ENCODE measurements around the gene SGCD.
"Not testable (repeated sequence)": the region's sequence is repeated elsewhere in the genome, so short reads cannot be mapped to it uniquely, and the experiment has no call there.

SGCD gene

DNA sequence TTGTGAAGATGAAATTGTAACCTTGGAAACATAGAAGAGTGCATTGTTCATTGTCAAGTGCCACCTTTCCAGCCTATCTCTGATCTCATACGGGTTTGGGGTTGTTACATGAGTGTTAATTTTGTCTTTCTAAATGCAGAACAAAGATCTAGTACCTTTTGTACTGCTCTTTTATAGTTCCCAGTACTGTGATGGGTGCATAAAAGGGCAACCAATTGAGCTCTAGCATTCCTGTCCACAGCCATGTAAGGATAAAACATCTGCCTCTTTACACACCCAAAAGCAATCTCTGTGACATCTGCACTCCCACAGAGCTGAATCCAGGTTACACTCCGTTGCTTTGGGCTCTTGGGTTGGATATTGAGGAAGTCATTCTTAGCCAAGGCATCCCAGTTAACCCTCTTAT lies 255.2 kb downstream of the SGCD start:
- DNase-seq (ENCODE audit: low spot score): no peak

DNA sequence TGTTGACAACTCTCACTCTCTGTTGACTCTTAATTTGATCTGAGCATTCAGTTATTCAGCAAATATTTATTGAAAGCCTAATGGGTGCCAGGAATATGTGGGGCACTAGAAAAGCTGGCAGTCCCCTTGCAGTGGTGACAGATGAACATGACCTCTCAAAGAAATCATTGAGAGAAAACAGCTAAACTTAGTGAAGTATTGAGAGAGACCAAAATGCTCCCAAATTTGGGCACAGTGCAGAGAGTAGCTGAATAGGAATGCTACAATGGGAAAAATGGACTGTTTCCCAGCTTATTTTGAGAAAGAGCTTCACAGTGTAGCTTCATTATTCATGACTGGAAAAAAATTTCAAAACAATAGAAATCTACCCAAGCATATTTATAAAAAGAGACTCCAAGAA lies 257.9 kb downstream of the SGCD start:
- peak; percentile 50 for DNase-seq (ENCODE audit: low spot score)

DNA sequence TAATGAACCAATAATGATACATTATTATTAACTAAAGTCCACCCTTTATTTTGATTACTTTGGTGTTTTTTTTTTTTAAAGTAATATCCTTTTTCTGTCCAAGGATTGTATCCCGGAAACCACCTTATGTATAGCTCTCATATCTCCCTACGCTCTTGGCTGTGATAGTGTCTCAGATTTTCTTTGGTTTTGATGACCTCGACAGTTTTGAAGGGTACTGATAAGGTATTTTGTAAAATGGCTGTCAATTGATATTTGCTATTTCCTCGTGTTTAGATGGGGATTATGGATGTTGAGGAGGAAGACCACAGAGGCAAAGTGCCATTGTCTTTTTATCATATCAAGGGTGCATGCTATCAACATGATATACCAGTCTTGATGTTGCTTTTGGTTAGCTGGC lies 259.0 kb downstream of the SGCD start:
- DNase-seq (ENCODE audit: low spot score): no peak

DNA sequence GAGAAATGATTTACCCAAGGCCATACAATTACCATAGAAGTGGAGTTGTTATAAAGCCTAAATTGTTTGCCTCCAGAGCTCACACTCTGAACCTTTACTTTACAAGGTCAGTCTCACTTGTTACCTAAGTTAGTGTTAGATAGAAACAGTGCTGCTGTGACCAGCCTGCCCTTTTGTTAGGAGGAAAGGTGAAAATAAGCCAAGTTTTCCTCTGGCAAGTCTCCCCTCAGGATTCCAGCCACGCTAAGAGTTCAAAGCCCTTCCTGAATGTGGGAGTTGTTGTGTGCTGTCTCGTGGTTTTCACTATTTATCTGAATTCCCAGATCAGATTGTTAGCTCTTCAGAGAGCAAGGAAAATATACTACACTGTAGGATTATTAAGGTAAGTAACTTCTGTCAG lies 260.0 kb downstream of the SGCD start:
- no peak for DNase-seq (ENCODE audit: low spot score)

DNA sequence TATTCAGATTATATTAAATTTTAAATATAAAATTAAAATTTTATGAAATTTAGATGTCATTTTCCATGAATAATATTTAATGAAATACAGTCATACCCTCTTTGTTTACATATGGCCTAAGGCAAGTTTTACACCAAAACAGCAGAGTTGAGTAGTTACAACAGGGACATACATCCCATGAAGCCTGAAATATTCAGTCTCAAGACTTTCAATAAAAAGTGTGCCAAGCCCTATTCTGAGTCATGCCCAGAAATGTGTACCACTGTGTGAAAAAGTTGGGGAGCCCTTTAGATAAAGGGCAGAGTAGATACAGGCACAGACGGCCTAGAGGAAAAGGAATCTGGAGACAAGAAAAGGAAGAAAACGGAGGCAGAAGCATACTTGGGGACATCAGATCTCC lies 261.3 kb downstream of the SGCD start:
- DNase-seq (ENCODE audit: low spot score): no peak

DNA sequence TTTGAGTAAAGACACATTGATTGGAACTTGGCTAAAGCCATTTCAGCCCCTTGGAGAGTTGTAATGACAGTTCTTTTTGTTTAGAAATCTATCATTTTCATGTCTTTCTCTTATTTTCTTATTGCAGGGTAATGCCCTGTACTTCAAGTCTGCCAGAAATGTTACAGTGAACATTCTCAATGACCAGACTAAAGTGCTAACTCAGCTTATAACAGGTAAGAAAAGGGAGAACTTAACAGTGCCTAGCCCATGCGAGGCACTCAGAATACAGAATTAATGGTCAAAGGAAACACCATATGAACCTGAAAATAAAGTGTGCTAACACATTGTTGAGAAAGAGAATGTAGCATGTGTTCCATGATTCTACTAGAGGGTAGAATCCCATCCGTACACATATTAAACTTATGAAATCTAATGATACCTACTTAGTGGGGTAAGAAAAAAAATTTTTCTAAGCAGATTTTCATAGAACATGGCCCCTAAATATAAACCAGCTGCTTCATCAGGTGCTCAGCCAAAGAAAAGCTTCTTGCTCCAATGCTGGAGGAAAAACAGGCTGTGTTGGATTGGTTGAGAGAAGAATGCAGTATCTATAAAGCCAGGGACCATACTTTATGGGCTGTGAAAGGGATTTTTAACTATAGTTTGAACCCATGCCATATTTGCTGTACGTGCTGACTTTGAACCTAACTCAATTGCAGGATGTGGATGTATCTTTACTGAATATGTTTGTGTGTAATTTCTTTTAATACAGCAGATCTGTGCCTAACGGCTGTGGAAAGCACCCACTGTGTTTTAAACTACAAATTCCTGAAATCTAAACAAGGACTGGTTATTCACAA lies 262.4 kb downstream of the SGCD start:
- DNase-seq (ENCODE audit: low spot score): no peak

DNA sequence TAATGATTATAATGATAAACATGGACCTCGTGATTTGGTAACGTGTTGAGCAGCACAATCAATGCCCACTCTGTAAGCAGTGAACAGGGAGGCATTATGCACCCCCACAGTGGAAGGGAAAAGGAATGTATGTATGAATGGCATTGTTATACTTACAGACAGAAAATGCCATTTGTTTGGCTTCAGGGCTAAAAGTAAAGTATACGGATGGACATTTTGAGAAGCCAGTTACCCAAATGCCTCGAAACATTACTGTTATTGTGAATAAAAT lies 262.9 kb downstream of the SGCD start:
- no peak for DNase-seq (ENCODE audit: low spot score)

DNA sequence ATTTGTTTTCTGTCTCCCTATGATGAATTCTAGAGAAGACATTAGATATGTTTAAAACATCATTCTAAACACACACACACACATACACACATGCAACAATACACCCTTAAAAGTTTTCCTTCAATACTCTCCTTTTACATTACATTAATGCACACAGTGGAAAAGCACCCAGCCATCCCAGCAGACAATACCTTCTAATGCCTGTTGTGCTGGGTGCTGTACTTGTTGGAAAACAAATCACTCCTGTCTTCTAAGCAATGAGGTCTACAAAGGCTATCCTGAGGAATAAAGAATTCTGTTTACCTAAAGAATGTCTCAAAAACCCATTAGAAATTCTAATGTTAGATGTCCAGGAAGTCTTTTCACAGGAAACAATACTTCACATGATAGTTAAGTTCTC lies 264.0 kb downstream of the SGCD start:
- no peak for DNase-seq (ENCODE audit: low spot score)

DNA sequence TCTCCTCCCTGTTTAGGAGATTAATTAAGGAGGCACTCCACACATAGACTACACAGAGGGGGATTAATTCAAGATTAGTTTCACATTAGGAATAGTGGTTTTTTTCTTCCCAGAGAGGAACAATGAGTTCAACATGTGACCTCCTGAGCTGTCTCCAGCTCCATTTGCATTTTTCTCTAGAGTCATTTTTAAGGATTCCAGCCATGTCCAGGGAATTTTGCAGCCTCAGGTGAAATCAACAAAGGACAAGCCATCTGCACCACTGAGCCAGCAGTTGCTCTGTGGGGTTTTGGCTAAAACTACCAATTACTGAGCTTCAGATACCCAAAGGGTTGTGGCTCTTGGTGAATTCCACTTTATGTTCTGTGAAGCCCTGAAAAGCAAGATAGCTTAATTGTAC lies 264.7 kb downstream of the SGCD start:
- no peak for DNase-seq (ENCODE audit: low spot score)

DNA sequence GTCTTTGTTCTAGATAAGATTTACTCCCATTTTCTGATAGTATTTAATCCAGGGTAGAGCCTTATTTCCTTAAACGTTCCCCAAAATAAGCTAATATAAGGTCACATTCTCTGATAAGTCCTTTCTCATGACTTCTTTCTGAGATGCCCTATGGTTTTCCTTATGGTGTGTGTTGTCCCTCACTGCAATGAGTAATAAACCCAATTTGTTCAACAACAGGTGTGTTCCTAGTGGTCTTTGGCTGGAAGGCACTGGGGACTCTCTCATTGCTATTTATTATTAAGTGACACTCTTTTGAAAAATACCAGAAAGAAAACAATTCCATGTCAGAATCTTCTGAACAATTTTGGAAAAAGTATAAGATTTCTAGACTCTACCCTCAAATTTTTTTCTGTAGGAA lies 266.6 kb downstream of the SGCD start:
- DNase-seq (ENCODE audit: low spot score): no peak

DNA sequence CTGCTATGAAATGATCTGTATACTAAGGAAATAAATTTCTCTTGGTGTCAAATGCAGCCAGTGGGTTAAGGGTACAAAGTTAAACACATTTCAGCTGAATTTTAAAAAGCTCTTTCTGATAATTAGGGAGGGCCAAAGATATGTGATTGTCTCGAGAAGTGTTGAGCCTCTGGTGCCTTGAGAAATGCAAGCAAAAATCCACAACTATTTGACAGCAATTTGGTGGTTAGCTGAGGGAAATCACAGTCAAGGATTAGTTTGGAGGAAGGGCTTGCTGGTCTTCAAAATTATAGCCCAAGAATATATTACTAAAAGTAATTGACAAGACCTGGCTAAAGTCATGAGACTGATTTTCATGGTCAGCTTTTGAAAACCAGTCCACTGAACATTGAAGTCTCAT lies 267.4 kb downstream of the SGCD start:
- DNase-seq (ENCODE audit: low spot score): no peak

DNA sequence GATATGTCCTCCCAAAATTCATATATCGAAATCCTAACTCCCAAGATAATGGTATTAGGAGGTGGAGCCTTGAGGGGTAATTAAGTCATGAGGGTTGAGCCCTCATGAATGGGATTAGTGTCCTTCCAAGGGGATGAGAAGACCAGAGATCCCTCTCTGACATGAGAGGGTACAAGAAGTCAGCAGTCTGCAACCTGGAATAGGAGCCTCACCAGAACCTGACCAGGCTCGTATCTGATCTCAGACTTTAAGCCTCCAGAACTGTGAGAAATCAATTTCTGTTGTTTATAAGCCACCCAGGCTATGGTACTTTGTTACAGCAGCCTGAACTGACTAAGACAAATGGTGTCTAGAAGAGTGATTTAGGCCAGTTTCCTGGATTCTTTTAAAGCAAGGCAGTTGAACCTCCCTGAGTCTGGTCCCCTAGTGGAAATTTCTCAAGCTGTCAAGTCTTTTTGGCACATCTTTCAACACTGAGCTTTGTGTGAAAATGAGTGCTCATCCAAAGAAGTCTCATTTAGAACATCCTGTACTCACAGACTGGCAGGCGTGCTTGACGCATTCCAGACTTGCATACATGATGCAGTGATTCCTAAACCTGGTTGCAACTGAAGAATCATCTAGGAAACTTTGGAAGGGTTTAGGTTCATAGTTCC lies 268.3 kb downstream of the SGCD start:
- DNase-seq (ENCODE audit: low spot score): no peak

DNA sequence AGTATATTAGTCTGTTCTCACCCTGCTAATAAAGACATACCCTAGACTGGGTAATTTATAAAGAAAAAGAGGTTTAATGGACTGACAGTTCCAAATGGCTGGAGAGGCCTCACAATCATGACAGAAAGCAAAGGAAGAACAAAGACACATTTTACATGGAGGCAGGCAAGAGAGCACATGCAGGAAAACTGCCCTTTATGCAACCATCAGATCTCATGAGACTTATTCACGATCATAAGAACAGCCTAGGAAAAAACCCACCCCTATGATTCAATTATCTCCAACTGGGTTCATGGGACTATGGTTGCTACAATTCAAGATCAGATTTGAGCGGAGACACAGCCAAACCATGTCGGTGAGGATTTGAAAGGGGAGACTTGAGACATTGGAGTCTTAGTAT lies 270.3 kb downstream of the SGCD start:
- DNase-seq (ENCODE audit: low spot score): no peak

DNA sequence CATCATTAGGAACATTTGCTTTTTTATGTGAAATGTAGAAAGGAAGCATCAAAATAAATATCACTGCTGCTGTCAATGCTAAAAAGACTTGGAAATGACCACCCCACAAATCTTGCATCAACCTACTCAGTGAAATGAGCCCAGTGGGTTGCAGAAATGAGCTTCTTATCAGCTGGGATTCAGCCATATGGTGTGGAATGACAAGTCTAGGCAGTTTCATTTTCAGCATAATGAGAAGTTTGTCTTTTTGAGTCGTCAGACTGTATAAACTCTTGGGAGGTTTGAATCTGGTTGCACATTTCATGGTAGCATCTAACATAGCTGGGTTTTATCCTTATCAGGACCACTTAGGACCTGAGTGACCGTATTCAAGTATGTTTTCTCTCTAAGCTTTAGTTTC lies 272.0 kb downstream of the SGCD start:
- no peak for DNase-seq (ENCODE audit: low spot score)

DNA sequence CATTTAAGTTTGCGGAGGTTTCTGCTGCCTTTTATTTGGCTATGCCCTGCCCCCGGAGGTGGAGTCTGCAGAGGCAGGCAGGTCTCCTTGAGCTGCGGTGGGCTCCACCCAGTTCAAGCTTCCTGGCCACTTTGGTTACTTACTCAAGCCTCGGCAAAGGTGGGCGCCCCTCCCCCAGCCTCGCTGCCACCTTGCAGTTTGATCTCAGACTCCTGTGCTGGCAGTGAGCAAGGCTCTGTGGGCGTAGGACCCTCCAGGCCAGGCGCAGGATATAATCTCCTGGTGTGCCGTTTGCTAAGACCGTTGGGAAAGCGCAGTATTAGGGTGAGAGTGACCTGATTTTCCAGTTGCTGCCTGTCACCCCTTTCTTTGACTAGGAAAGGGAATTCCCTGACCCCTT lies 283.6 kb downstream of the SGCD start:
- DNase-seq (ENCODE audit: low spot score): not testable (repeated sequence)

DNA sequence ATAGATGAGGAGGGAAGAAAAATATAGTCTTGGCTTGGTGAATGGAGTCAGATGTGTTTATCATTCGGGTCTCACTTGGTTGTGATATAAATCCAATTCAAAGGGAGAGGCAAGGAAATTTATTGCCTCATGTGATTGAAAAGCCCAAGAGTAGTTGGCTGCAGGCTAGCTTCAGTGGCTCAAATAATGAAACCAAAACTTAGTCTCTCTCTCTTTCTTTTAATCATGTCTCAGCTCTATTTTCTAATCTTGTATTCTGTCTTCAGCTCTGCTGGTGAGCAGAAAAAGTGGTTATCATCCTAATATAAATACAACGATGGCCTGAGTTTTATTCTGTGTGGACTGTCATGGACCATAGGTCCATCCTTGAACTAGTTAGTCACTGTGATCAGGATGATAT lies 288.9 kb downstream of the SGCD start:
- no peak for DNase-seq (ENCODE audit: low spot score)

DNA sequence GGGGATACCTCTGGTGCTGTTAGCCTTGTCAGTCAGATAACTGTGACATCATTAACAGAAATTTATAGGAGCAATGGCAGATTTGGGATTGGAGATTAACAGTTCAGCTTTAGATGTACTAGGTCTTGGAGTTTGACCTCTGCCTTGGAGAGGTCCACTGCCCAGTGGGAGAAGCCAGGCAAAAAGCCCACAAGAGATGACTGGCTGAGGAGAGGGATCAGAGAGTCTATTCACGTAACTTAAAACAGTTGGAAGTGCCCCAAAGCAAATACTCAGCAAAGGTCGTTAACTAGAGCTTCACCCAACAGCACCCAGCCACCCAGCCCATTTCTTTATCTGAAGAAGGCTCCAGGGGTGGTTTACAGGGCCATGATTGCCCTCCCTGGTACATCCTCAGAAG lies 290.5 kb downstream of the SGCD start:
- DNase-seq (ENCODE audit: low spot score): no peak

DNA sequence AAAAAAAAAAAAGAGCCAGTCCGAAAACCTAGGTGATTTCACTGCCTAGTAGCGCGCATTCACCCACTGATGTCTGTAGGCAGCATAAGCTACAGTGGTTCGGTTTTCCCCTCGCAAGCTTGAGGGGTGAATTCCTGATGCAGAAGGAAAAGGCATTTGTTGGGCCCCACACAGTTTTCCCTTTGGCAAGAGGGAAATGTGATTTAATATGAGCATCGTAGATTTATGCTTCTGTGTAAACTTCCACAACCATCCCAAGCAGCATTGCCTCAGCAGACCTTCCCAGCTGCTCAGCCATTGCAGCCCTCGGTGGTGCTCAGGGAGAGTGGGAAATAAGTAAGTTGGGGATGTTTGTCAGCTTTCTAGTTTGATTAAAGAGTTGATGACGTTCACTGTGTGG lies 291.6 kb downstream of the SGCD start:
- no peak for DNase-seq (ENCODE audit: low spot score)

DNA sequence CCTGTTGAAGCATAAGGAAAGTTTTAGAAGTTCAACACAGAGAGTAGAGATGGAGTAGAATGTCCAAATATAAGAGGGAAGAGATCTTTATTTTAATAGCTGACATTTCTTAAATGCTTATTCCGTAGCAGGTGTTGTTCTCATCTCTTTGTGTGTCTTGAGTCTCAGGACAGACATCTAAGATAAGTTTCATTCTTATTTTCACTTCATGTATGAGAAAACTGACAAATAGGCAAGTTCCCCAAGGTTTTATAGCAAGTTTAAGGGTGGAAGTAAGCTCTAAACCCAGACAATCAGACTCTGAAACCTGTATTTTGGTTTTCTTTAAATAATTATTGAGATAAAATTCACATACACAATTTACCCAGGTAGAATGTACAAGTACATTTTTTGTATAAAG lies 294.8 kb downstream of the SGCD start:
- no peak for DNase-seq (ENCODE audit: low spot score)

DNA sequence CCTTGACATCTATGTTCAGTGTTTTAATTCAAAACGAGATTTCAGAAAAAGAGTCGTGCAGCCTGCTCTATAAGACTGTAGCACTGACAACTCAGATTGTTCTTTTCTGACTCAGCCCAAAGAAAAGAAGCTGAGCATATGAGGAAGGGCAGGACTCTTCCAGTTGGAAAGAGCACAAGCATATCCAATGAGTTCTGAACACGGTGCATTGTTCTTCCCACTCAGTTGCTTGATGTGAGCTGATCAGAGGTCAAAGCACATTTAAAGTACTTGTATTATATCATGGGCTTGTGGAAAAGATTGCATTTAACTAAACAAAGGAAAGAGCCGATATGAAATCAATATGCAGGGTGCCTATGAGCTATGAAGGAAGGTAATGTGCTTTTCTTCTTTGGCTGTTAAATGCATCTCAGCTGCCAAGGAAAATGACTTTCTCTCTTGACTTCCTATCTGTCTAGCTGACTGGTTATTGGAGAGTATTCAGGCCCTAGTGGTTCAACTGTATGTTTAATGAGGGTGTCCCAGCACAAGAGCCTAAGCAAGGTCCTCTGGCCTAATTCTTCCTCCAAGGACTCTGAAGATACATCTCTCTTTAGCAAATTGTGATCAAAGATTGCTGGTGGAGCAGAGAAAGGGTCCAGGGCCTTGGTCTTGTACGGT lies 296.5 kb downstream of the SGCD start:
- no peak for DNase-seq (ENCODE audit: low spot score)

DNA sequence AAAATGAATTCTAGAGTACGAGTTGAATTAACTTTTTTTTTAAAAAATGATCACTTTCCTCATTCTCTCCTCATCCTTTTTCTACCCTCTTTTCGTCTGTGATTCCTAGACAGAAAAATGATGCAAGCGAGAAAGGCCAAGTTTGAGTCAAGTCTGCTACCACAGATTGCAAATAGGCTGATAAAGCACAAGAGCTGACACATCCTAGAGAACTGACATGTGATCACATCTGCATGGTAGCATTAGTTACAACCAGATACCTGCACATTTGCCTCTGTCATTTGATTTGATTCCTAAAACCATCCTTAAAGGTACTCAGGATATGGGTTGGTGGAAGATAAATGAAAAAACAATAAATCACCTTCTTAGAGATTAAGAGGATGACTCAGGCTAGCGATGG lies 297.7 kb downstream of the SGCD start:
- no peak for DNase-seq (ENCODE audit: low spot score)

DNA sequence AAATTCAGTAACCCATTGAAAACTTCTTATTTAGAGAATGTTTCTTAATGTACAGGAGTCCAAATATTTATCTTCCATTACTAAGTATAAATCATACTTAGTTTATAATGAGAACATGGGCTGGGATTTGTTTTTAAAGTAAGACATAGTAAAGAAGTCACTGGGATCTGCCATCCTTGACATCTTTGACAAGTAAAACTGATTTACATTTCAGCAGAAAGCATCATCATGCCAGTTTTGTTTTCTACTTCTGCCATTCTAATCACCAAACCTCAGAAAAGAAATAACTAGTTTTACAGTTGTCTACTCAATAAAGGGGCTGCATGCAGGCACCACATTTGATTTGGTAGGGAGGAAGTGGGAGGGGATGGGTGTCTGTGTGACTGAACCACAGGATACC lies 301.5 kb downstream of the SGCD start:
- DNase-seq (ENCODE audit: low spot score): no peak

DNA sequence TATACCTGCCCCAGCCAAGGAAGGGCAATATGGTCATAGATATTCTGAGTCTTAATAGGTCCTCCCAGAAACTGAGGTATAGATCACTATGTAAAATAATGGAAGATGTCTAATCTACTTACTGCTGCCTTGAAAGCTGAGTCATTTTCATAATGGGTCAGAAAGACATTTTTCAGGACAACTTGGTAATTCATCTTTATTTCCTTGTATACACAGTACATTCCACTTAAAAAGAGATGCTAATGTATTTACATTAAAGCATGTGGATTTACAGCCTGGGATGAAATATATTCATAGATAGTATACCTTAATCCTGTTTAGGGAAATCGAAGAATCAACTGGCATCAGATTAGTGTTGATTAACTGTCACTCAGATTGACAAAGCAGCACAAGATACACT lies 304.0 kb downstream of the SGCD start:
- no peak for DNase-seq (ENCODE audit: low spot score)

DNA sequence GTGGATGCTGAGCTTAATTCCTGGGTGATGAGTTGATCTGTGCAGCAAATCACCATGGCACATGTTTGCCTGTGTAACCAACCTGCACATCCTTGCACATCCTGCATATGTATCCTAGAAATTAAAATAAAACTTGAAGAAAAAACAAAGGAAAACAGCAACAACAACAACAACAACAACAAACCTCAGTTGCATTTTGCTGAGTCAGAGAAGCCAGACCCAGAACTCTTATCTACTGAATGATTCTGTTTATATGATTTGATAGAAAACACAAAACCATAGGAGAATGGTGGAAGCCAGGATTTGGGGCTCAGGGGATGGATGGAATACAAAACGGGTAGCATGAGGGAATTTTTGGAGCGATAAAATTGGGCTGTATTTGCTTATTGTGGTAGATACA lies 307.3 kb downstream of the SGCD start:
- DNase-seq (ENCODE audit: low spot score): no peak
